Posterior cingulate gyrus (tissue), 11 donors: ENCODE measurements around the gene DGKG.

Source experiments
- DNase-seq, 10 donors: peaks; one replicate each; pipeline versions ENCODE4 v3.0.0 to v3.0.0-alpha.2; 2020 to 2021; ENCODE audit warnings: mixed read lengths in 3 of 10
- intact Hi-C: fragments of 100-400 bp; cut with DNase I; formaldehyde crosslinking; loops from one replicate; pipeline ENCODE4 v1.15.1; 2023

Gene DGKG

GRCh38 chr3:186361762-186362536, at the start of gene DGKG:
Gene DGKG, minus strand, starts transcription at chr3:186362234. Its CDS starts 41,775 bp downstream, at chr3:186320459.
- peak; percentile 49 to 96 (median 73) for DNase-seq
- intact Hi-C loops: loop anchor here (10.0 kb wide), 1 partner anchor 53 kb away; no protein-coding TSS in a partner anchor

DNA sequence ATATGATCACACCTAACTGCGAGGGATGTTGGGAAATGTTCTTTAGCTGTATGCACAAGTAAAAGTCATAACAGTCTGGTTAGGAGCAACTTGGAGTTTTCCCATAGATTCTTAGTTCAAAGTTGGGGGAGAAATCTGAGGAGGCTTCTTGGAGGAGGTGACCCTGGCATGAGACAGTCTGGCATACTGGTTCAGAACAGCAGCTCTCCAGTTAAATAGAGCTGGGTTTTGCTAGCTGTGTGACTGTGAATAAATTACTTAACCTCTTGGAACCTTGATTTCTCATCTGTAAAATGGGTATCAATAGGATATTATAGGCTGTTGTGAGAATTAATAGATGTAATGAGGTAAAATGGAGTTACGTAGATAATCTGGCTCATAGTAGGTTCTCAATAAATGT, 49.1 kb upstream of the DGKG start:
- intact Hi-C loops: loop anchor here (10.0 kb wide), 1 partner anchor 46 kb away; the partner anchor contains the start of gene DGKG
- no peak for DNase-seq

GRCh38 chr3:186406669-186407635, 44.9 kb upstream of the DGKG start:
- intact Hi-C loops: no loop called here
- peak in 1 of 10 donors; percentile 65 for DNase-seq

DNA sequence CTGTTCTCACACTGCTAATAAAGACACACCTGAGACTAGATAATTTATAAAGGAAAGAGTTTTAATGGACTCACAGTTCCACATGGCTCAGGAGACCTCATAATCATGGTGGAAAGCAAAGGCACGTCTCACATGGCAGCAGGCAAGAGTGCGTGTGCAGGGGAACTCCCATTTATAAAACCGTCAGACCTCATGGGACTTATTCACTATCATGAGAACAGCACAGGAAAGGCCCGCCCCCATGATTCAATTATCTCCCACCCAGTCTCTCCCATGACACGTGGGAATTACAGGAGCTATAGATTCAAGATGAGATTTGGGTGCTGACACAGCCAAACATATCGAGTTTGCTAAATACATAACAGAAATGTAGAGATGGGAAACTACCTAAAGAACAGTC, 39.5 kb upstream of the DGKG start:
- intact Hi-C loops: no loop called here
- no peak for DNase-seq

- intact Hi-C loops: no loop called here
Observed at GRCh38 chr3:186400662-186401061, 38.6 kb upstream of the DGKG start.

DNA sequence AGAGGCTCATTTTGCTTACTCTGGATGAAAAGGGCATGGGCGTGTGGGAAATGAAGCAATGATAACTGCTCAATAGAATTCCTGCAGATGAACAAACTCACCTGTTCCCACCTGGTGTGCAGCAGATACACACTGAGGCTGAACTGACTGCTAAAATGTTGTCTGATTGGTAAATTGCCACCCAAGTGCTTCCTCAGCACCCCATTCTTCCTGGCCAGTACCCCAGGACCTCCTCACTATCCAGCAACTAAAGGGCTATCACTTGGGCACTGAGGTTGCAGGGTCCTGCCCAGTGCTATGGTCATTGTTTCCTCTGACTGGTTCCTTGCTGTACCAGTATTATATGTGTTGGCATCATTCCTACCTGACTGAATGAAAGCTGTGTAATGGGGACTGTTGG, 38.0 kb upstream of the DGKG start:
- no peak for DNase-seq
- intact Hi-C loops: no loop called here

More at GRCh38 chr3:186400662-186401061, 38.6 kb upstream of the DGKG start:
- DNase-seq: no peak

DNA sequence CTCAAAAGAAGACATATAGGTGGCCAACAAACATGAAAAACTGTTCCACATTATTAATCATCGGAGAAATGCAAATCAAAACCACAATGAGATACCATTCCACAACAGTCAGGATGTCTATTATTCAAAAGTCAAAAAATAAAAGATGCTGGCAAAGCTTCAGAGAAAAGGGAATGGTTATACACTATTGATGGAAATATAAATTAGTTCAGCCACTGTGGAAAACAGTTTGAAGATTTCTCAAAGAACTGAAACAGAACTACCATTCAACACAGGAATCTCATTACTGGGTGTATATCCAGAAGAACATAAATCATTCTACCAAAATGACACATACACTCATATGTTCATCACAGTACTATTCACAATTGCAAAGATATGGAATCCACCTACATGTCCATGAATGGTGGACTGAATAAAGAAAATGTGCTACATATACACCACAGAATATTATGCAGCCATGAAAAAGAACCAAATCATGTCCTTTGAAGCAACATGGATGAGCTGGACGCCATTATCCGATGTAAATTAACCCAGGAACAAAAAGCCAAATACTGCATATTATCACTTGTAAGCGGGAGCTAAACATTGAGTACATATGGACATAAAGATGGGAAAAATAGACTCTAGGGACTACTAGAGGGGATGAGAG, 32.7 kb upstream of the DGKG start:
- intact Hi-C loops: no loop called here

GRCh38 chr3:186386883-186387560, 25.0 kb upstream of the DGKG start:
- intact Hi-C loops: no loop called here
- no peak for DNase-seq

More for the DNA sequence above, 32.7 kb upstream of the DGKG start:
- DNase-seq: no peak

DNA sequence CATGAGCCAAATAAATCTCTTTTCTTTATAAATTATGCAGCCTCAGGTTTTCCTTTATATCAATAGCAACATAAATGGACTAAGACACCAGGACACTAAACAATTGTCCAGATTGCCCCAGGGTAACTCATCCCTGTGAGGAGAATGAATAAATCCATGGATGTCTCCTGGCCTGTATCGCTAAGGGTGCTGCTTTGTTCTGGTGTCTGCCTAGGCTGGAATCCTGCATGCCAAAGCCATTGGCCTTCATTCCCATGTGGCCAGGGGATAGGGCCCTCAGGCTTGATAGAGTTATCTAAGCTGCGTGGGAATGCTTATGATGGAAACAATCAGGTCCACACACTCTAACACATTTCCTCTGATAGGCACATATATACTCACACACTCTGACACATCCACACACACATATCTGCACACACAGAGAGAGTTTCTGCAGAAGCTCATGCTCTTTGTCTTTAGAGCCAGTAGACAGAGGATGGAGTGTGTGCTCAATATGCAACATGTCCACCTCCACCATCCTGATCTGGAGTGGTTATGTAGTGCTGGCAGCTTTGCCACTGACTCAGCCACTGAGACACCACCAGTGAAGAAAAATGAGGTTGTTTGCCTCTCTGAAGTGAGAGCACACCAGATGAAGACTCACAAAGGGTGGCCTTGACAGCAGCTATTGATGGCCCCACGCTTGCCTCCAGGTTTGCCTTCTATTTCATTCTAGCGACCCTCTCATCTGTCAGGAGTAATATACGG, 24.0 kb upstream of the DGKG start:
- intact Hi-C loops: no loop called here
- DNase-seq: peak in 4 of 10 donors; percentile 20 to 86 (median 42)

- DNase-seq: peak in 7 of 10 donors; percentile 15 to 85 (median 40)
- intact Hi-C loops: no loop called here
Observed at GRCh38 chr3:186383026-186383993, 21.3 kb upstream of the DGKG start.

DNA sequence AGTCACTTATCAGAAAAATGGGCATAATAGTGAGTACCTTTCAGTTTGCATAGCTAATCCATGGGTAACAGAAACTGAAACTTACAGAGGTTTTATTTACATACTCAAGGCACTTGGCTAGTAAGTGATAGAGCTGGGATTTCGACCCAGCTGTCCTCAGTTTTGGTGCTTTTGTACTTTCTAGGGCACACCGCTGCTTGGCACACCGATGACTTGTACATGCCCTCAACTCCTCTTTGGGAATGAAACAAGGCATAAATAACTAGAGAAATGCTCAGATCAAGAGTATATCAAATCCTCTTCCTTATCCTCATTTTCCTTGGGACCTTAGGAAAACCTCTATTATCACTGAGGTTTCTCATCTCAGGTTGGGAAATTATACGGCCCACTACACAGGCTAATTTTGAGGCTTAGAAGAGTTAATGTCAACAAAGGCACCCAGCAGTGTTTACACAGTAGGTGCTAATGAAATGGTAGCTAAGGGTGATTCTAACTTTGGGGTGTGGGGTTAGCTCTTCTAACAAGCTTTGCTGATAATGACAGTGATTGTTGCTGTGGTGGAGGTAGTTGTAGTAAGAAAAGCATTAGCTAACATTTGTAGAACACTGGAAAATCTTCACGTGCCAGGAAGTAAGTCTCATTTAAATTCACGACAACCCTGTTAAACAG, 20.3 kb upstream of the DGKG start:
- no peak for DNase-seq
- intact Hi-C loops: no loop called here

- intact Hi-C loops: no loop called here
- no peak for DNase-seq
Observed at GRCh38 chr3:186381424-186382216, 19.6 kb upstream of the DGKG start.

GRCh38 chr3:186380622-186381380, 18.8 kb upstream of the DGKG start:
- intact Hi-C loops: no loop called here
- no peak for DNase-seq

GRCh38 chr3:186375443-186375842, 13.4 kb upstream of the DGKG start:
- intact Hi-C loops: no loop called here
- DNase-seq: no peak

- no peak for DNase-seq
- intact Hi-C loops: no loop called here
Observed at GRCh38 chr3:186374376-186374775, 12.3 kb upstream of the DGKG start.

DNA sequence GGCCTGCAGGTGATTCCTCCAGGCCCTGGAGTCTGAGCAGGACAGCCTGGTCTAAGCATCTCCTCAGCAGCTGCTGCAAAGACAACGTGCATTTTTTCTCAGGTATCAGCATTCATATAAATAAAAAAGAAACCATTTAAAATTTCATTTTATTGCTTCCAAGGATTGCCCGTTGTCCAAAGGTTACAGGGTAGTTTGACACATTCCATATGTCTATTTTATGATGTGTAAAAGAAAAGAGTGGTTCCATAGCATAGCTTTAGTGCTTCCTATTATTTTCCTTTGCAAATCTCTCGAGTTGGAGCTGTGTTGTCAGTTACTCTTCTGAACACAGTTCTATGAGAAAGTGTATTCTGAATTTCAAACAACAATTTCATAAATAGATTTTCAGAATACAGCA, 7.2 kb upstream of the DGKG start:
- intact Hi-C loops: loop anchor here (10.0 kb wide), 1 partner anchor 46 kb away; no protein-coding TSS in a partner anchor
- no peak for DNase-seq
